ENCODE results near the gene DOCK2.

DNA sequence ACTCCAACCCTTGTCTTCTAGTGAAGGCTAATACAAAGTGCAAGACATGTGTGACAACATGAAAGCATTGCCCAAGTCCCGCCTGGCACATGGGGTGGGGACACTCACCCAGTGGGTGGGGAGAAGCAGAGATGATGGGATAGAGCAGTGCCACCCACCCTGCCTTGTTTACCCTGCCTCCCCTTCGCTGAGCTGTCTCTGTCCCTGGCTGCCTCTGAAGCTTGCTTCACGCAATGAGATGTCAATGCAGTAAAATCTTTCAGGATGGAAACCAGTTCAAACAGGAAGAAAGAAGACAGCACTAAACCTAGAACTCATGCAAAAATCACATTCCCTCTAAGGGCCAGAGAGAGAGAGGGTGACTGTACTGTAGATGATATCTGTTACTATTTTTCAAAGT, 195.2 kb downstream of the DOCK2 start:
- TF ChIP-seq CTCF (IDR thresholded peaks at IDR 0.05; ENCODE audit: insufficient read depth, low read length, poor library complexity, severe bottlenecking) (no peak), EZH2phosphoT487 (conservative IDR thresholded peaks at IDR 0.05; ENCODE audit: low read length) (no peak)
